Measurements from ENCODE around the gene CDCA7L. TPM values are rescaled to one million over a fixed set of nuclear protein-coding genes. Genes with fewer than 3 reads are reported as not detected.
A peak's percentile ranks its signal among the peaks of the same experiment; 100 is the strongest.
"Not testable (repeated sequence)": the region's sequence is repeated elsewhere in the genome, so short reads cannot be mapped to it uniquely, and the experiment has no call there.

CDCA7L gene
- polyA plus RNA-seq, 1 donor = 62.6 TPM

DNA sequence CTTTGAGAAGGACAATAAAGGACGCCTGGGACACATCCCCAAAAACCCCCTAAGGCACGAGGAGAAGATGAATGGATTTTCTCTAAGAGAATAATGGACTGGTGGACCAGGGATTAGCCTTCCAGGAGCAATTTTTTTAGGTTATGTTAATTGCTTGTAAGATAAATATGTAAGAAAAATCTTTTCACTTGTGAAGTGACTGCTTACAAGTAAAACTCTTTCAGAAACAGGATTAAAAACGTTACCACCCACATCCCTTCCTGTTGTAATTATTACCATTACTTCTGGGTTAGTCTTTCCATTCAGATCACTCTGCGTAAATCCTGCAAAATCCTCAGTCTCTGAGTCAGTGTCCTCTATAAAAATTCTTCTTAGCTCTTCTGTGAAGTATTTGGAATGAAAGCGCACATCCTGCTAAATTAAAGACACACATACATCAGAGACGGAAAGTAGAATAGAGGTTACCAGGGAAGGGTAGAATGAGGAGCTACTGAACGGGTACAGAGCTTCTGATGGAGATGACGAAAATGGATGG, 34.3 kb downstream of the CDCA7L start:
- DNase-seq = no peak

DNA sequence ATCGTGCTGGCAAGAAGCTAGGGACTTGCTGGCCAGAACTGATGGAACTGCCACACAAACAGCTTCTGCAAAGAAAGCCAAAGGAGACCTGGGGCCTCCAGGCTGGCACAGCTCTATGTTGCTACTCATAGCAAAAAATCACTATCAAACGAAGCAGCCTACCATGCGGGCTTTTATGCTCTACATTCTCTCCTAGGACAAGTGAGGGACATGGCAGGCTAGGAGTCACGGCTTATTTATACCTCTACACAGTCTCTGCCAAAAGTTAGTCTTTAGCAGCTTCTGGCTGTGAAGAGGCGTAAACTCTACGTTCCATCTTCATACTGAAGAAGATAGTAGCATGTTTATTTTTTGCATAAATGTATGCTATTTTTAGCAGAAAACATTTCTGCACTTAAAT, 35.4 kb downstream of the CDCA7L start:
- no peak for DNase-seq

DNA sequence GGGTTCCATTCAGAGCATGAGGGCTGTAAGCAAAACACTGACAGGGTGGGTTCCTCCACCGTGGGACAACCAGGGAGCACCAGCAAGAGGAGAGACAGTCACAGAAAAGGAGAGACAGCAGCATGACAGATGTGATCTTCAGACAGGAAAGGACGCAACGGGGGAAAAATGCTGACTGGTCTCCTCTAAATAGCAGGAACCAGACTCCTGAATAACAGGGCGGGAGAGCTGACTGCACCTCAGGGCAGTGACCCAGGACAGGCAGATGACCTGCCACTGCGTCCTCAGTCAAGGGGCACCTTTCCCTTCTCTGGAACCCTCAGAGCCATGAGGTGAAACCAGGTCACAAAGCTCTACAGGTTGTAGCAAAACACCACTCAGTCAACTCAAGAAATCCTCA, 37.0 kb downstream of the CDCA7L start:
- DNase-seq = no peak

DNA sequence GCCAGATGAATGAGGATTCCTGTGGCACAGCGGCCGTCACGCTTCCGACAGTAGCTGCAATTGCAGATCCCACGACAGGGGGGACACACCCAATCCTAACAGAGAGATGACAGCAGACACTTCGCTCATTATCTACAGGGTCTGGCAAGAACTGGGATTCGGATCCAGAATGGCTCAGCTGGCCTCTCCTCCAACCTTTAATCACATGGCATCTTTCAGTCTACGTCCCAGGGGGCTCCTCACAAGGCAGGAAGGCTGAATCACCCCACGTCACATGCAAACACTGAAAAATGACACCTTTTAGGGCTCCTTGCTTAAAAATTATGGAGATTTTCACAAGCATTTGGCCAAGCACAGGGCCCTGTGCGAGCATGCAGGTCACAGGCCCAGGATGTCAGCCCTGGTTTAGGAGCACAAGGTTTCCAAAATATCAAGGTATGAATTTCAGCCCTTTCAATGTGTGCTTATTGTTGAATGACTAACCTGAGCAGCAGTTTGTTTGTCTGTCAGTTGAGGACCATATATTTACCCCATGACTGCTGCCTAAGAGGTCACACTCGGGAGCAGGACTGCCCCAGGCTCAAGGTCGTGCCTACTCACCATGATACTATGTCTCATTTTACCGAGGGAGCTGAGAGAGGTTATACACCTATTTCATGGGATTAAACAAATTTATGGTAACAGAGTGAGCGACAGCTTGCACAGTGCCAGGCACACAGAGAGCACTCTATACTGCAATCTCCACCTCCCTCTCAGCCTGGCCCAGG, 42.5 kb downstream of the CDCA7L start:
- DNase-seq = no peak

DNA sequence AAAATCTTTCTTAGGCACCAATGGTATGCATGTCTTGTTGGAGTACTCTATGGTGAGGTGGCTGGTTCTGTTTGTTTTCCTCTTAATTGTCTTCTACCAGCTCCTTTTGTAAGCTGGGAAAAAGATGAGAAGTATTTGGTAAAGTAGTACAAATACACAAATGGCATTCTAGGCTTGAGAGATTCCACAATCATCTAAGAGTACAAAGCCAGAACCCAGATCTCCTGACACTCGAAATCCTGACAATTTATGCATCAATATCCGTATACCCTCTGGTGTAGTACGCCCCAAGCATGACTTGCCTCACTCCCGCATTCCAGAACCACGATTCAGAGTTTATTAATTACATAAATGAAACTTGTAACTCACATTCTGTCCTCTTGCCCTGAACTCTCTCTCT, 43.5 kb downstream of the CDCA7L start:
- DNase-seq = no peak

DNA sequence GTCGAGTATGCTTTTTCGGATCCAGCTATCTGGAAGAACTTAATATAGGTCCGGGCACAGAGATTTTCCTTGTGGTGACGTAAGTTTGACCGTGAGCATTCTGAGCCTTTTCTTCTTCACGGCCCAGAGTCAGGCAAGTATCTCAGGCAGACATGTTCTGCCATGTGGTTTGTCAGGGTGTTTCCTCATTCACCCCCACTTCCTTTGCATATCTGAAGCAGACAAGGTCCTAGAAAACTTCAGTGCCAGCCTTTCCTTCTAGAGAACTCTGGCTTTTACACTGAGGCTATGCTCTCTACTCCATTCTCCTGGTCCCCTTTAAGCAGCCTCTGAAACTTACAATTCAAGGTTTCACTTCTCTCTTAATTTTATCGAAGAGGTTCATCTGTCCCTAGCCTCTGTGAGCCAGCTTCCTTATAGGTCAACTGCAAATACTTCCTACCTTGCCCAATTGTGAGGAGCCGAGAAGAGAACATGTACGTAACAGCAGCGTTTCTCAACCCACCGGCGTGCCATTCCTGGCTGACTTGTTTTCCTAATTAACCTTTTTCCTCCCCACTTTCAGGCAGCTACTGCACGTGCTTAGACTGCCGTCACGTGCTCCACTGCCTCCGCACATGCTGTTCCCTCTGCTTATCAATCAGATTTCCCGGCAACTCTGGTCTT, 47.3 kb downstream of the CDCA7L start:
- DNase-seq = no peak

DNA sequence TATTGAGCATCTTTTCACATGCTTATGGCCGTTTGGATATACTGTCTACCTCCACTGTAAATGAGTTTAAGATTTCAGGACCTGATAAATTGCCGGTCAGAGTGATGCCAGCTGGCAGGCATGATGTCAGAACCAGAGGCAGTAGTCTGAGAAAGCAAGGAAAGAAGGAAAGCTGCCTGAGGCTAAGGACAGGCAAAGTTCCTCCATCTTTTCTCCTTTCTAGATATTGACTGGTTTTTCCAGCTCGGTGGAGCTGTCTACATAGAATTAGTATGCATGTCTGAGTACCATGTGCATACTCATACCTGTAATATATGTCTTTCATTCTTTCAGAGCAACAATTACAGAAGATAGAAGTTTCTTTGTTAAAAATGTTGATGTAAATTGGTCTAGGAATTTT, 52.3 kb downstream of the CDCA7L start:
- DNase-seq = no peak

DNA sequence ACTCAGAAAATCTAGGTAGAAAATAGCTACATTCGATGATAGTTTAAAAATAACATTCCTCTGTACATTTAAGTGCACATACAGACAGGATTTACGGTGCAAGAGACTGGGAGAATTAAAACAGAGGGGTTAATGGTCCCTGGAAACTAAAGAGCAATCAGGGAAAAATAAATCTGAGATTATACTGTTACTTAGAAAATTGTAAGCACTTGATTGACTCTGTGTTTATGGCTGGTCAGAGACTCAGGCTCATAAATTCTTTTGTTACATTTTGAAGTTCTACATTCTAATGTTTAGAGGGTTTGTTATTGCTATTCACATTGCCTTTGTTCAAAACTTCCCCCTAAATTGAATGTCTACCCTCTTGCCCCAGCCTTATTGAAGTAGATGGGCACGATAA, 54.4 kb downstream of the CDCA7L start:
- peak; percentile 69 for DNase-seq

DNA sequence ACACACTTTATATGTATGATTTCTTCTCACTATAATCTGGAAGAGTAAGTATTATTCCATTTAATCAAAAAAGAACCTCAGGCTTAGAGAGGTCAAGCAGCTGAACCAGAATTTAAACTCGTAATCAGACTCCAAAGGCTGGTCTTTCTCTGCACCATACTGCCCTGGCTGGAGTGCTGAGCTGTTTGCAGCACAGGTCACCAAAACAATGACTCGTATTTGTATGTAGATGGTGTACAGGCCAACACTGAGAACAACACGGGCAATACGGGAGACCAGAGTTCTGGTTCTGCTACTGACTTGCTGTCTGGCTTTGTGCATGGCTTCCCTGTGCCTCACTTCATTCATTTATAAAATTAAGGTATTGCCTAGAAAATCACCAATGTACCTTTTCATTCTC, 57.9 kb downstream of the CDCA7L start:
- no peak for DNase-seq

DNA sequence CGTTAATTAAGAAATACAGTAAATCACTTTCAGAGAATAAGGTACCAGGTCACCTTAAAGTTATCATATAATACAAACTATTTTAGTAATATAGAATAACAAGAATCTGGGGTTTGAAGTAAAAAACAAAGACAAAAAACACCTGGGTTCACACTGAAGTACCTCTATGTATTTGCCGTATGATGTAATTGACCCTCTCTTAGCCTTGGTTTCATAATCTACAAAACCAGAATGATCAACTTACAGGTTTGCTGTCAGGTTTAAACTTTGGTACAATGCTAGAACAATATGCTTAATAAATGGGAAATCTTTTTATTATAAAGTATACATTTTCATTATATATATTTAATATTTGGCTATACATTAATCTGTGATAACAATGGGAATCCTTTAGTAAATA, 58.3 kb downstream of the CDCA7L start:
- no peak for DNase-seq

DNA sequence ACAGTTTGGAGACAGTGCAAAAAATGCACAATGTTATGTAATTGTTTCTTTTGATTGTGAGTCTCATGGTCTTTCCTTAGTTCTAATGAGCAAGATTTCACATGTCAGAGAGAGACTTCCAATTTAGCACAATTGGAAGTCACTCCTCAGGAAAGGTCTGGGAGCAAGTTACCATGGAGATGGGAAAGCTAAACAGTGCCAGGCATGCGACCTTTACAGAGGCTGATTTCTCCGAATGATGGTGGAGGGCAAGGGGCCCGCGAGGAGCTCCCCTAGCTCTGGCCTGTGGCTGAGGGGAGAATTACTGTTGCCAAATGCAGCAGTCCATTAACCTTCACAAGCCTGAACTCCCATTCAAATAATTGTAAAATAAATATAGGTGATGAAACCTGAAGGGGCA, 59.3 kb downstream of the CDCA7L start:
- no peak for DNase-seq

DNA sequence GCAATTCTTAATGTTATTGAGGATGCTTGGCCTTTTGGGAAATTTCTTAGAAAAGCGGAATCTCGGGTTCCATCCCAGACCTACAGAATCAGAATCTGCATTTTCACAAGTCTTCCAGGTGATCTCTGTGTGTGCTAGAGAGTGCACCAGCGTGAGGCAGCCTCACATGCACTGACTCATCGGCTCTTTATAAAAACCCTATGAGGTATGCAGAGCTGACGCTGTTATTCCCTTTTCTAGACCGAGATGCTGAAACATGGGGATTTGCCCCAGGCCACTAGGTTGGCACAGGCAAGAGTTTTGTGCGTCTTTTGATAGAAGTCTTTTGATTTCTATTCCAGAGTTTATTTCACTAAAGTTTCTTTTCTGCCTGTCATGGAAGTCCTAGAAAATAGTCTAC, 61.2 kb downstream of the CDCA7L start:
- DNase-seq = no peak

DNA sequence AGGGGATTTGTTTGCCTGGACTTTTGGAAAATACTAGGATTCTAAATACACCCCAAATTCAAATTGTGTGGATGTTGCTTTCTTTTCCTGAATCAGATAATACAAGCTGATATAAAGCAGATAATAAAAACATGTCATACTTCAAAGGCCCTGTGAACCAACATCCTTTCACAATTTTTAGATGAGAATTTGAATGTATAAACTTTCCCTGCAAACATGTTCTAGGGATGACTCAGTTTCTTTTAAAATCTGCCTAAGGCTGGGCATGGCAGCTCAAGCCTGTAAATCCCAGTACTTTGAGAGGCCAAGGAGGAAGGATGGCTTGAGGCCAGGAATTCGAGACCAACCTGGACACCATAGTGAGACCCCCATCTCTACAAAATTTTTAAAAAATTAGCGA, 62.2 kb downstream of the CDCA7L start:
- DNase-seq = not testable (repeated sequence)

DNA sequence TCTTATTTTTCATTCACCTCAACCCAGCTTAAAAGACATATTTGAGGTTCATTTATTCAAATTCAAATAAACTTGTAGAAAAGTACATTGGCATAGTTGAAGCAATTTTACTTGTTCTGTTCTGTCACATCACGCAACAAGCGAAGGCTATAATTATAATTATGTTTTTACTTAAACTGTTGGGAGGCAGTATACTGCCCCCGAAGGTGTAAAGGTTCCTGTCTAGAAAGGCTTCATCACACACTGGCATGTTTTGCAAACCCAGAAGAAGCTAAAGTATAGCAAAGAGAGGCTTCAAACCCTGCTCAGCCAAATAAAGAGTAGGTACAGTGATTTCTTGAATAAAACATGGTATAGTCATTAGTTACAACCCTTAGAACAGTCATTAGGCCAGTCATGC, 62.6 kb downstream of the CDCA7L start:
- no peak for DNase-seq

DNA sequence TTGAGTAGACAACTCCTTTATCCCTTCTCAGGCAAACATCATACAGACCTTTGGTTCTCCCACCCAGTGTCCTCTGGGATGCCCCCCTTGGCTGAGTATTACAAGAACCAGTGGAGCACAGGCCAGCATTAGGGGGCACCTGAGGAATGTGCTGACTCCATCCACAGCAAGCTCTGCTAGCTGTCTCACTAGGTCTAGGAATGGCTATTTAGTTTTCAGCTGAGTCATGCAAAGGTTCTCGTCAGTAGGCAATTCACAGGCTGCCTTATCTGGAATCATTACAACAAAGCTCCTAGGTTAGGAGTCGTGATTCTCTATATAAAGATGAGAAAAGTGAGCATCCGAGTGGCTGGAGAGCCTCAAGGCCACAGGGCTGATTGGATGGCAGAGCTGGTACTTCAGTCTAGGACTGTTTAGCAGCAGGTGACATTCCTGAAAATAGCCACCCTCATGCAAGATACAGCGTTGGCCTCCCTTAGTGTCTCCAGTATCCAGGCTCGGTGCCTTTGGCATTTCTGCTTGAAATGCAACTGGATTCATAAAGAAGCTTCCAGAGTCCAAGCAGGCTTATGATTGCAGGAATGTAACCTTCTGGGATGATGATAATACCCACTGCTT, 75.8 kb downstream of the CDCA7L start:
- DNase-seq = no peak

DNA sequence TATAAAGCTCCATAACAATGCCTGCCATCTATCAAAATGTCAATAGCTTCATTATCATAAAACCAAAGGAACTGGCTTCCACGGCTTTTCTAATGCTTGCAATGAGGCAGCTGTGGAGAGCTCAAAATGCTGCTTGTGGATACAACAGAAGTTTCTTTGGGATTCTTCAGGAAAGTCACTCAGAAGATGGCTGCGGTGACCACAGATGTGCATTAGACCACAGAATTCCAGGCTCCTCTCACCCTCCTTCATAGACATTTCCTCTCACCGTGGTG, 77.2 kb downstream of the CDCA7L start:
- no peak for DNase-seq

DNA sequence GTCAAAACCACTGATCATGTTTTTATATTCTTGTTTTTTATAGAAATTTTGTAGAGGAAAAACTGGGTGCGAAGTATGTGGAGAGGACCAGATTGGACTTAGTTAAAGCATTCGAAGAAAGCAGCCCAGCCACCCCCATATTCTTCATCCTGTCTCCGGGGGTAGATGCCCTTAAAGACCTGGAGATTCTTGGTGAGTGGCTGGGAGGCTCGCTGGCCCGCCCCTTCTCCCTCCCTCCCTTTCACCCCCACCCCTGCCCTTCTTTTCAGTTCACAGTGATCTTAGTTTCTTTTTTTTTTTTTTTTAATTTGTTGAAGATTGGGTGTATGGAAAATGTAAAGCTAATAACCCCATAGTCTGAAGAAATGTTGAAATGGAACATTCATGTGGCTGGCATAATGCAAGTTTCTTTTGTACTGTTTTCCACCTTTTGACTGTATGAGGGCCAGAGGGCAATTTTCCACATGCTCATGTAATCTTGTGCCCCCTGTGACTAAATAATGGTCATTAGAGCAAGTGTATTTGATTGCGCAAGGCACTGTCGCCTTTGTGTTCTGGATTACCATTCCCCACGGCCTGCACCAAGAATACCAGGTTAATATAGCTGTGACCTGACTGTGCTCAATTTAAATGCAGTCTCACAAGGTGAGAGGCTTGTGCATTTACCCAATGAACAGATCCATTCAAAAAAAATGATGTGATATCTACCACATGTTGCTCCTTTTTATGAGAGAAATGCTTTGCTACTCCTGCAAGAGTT, 77.7 kb downstream of the CDCA7L start:
- no peak for DNase-seq

DNA sequence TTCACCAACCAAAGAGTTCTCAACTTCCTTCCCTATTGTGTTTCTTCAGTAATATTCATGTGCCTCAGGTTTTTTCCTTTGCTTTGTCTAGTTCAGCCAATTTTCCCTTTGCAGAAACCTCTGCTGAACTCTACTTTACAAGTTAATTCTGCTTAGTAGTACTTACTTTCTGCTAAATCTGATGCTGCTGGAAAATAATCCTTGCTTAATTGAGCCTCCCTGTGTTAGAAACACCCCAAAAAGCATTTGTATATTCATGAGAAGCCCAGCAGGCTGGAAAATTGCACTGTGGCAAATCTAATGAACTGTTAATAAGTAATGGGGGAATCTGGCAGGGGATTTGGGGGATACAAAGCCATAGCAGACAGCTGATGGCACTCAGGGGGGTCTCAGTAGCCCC, 78.5 kb downstream of the CDCA7L start:
- DNase-seq = no peak

DNA sequence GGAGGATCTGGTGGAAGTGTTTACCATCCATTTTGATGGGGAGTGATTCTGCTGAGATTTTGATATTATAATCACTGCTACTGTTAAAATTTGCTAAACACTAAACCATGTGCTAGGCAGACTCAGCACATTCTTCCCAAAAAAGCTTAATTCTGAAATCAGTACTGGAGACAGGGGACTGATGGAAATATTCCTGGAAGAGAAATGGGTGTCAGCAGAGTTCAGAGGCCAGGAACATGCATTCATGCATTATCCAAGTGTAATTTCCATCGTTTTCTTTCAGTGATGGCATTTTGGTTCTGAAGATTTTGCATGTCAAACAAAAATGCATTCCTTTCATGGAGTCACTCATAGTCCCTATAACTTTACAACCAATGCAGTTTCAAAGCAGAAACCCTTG, 79.0 kb downstream of the CDCA7L start:
- DNase-seq = no peak

DNA sequence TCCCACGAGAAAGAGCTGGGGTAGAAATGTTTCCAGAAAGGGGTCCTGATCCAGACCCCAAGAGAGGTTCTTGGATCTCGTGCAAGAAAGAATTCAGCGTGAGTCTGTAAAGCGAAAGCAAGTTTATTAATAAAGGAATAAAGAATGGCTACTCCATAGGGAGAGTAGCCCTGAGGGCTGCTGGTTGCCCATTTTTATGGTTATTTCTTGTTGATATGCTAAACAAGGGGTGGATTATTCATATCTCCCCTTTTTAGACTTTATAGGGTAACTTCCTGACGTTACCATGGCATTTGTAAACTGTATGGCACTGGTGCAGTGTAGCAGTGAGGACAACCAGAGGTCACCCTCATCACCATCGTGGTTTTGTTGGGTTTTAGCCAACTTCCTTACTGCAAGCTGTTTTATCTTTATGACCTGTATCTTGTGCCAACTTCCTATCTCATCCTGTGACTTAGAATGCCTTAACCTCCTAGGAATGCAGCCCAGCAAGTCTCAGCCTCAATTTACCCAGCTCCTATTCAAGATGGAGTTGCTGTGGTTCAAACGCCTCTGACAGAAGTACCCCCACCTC, 80.0 kb downstream of the CDCA7L start:
- DNase-seq = not testable (repeated sequence)

DNA sequence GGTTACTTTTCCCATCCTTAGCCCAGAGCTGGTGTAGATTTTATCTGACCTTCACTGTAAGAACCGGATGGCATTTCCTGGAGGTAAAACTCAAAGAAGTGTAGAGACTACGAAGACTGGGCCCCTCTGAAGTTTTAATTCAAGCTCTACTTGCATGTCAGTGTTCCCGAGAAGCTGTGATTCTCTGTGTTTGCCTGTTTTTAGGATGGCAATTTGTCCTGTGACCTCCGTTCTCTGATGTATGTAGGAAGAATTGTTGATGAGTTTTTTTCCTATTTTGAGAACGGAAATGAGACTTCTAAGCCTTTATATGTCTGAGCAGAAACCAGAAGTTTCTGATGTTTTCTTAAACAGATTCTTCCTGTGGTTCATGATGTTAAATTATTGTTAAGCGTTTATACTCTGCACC, 94.1 kb downstream of the CDCA7L start:
- DNase-seq = no peak

Measured in left kidney (tissue), 2 donors.